ENCODE data around the gene EFCAB6. TPM values are rescaled to one million over a fixed set of nuclear protein-coding genes. Genes with fewer than 3 reads are reported as not detected.

The EFCAB6 gene, protein sequence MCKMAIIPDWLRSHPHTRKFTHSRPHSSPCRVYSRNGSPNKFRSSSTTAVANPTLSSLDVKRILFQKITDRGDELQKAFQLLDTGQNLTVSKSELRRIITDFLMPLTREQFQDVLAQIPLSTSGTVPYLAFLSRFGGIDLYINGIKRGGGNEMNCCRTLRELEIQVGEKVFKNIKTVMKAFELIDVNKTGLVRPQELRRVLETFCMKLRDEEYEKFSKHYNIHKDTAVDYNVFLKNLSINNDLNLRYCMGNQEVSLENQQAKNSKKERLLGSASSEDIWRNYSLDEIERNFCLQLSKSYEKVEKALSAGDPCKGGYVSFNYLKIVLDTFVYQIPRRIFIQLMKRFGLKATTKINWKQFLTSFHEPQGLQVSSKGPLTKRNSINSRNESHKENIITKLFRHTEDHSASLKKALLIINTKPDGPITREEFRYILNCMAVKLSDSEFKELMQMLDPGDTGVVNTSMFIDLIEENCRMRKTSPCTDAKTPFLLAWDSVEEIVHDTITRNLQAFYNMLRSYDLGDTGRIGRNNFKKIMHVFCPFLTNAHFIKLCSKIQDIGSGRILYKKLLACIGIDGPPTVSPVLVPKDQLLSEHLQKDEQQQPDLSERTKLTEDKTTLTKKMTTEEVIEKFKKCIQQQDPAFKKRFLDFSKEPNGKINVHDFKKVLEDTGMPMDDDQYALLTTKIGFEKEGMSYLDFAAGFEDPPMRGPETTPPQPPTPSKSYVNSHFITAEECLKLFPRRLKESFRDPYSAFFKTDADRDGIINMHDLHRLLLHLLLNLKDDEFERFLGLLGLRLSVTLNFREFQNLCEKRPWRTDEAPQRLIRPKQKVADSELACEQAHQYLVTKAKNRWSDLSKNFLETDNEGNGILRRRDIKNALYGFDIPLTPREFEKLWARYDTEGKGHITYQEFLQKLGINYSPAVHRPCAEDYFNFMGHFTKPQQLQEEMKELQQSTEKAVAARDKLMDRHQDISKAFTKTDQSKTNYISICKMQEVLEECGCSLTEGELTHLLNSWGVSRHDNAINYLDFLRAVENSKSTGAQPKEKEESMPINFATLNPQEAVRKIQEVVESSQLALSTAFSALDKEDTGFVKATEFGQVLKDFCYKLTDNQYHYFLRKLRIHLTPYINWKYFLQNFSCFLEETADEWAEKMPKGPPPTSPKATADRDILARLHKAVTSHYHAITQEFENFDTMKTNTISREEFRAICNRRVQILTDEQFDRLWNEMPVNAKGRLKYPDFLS (N-terminal part only)
- 1.7 TPM for total RNA-seq
- long read RNA-seq, result 0 reads

DNA sequence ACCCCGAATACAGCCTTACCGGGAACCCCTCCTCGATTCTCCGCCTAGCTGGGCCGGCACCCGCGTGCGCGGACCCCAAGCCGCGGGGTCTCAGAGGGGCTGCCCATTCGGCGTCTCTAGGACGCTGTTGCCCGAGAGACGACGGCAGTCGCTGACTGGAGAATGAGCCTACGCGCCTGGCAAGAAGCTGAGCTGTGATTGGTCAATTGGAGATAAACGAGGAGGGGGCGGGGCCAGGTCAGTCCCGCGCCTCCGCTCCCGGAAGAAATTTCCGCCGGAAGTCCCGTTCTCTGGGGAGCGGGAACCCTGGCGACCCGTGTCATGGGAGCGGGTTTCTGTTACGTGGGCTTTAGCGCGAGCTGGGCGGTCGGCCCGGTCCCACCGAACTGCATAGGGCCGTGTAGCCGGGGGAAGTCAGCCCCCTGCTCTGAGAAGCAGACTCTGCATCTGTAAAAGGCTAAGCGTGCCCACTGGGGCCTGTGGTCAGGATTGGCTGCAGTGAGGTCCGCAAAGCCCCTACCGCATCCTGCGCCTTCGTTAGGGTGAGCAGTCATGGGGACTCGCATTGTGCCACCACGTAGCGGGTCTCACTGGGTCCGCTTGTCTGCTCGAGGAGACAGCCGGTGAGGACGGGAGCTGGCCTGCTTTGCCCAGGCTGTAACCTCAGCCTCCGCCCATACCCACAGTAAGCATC is at the start of gene EFCAB6:
Gene EFCAB6, minus strand, starts transcription at position 157 of the 694 bp plus-strand sequence. CDS start 29,987 bp downstream, outside the sequence.
- ATAC-seq (ENCODE audit: poor library complexity) (peak; percentile 99), DNase-seq (peak; percentile 94)
- intact Hi-C loops (cut with DNase I), result no loop called here

DNA sequence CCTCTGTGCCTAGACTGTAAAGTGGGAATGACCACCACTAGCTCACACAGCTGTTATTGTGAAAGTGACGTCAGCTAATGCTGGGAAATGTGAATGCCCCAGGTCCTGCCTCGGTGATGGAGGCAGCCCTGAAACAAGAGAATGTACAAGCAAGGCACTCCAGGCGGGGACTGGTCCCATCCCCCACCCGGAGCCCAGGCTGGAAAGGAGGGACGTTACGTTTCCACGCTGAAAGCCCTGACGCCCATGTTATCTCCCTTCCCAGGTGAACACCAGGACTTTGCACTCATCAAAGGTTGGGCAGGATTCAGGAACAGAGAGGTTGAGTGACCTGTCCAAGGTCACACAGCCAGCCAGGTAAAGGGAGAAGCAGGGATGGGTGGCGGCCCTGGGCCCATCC is 49.4 kb upstream of the EFCAB6 start:
- no peak for DNase-seq
- intact Hi-C loops (cut with DNase I), result no loop called here
- ATAC-seq (ENCODE audit: poor library complexity), result no peak

DNA sequence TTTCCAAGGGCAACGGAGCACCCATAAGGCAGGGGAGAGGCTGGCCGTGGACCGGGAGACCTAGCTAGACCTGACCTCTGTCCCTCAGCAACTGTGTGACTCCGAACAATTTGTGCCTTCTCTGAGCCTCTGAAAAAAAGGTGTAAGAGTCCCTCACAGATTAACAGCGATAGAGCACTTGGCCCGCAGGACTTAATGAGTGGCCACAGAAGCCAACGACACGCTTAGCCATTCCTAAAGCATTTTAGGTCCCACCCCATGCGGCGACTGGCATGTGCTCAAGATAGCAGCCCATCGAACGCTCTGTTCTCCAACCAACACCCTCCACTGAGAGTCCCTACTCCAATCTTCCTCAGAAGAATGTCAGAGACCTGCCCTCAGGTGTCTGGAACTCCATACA is 48.7 kb upstream of the EFCAB6 start:
- ATAC-seq (ENCODE audit: poor library complexity) (no peak), DNase-seq (no peak)
- intact Hi-C loops (cut with DNase I), result no loop called here

DNA sequence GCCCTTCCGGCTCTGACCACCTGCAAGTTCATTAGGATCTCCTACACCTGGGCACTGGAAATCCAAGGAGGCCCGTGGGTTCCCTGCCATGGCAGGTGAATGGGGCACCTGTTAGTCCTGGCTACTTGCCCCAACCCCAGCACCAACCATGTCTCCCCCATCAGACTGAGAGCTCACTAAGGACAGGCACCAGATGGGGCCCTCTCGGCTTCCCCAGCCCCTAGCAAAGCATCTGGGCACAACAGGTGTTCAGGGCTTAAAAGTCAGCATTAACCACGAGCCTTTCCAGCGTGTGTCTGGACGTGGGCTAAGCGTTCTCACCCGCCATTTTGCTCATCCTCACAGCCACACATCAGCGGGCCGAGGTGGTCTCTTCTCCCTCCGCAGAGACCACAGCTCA is 48.0 kb upstream of the EFCAB6 start:
- intact Hi-C loops (cut with DNase I), result no loop called here
- ATAC-seq (ENCODE audit: poor library complexity), result no peak
- DNase-seq, result no peak

DNA sequence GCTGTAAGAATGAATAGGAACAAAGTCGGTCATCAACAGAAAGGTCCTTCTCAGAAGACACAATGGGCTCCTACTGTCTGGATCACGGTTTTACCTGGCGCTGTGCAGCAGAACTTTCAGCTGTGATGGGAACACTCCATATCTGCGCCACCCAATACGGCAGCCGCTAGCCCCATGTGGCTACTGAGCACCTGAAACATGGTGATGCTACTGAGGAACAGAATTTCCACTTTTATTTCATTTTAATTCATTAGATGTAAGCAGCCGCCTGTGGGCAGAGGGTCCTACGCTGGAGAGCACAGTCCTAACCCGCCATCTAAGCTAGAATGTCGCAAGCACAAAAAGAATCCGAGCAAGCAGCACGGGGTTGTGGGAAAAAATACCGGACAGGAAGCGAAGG is 47.5 kb upstream of the EFCAB6 start:
- no peak for ATAC-seq (ENCODE audit: poor library complexity)
- DNase-seq, result no peak
- intact Hi-C loops (cut with DNase I), result no loop called here

DNA sequence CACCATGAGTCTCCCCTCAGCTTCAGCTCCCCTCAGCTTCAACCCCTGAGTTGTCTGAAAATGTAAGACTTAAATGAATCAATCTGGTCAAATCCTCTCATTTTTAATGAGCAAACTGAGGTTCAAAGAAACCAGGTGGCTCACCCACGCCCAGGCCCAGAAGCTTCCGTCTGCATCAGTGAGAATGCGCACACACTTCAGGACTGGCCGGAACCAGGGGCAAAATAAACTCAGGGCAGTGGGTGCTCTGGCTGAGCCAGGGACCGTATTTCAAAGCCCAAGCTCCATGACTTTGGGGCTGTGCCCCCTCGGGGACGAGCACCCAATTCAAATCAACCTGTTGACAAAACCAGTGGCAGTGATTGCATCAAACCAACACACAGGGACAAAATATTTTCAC is 47.1 kb upstream of the EFCAB6 start:
- intact Hi-C loops (cut with DNase I), result no loop called here
- ATAC-seq (ENCODE audit: poor library complexity) (no peak), DNase-seq (no peak)

DNA sequence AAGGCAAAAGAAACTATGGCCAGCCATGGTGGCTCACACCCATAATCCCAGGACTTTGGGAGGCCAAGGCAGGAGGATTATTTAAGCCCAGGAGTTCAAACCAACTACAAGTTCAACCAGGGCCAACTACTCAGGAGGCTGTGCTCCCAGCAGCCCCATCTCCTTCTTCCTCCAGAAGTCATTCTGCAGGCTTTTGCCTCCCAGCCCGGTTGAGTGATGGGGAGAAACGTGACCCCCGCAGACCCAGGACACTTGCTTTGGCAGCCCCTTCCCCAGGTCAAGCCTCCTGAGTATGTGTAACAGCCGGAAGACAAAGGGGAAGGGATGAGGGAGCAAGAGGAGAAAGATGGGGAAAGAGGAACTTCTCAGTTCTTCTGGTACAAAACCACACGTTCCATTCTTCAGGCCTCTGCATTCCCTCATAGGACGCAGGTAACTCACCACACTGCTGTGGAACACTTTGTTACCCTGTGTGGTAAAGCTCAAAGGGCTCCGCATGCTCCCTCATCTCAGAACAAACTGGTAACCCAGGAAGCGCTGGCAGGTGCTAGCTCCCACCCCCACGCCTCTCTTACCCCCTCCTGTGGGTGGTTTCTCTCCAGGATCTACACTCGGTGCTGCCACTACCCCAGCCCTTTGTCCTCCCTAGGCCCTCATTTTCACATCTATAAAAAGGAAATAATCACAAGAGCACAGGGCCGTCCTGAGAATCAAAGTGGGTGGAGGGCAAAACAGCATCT is 46.2 kb upstream of the EFCAB6 start:
- ATAC-seq (ENCODE audit: poor library complexity), result no peak
- DNase-seq, result no peak
- intact Hi-C loops (cut with DNase I), result no loop called here

DNA sequence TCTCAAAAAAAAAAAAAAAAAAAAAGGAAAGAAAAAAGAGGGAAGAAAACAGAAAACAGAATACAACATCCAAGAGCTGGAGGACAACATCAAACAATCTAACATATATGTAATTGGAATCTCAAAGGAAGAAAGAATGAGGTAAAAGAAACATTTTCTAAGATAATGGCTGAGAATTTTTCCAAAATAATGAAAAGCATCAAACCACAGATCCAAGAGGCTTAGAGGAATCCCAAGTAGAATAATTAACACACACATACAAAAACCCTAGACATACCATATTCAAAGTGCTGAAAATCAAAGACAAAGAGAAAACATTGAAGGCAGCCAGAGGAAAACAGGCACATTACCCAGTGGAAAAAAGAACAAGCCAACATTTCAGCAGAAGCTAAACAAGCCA is 45.3 kb upstream of the EFCAB6 start:
- DNase-seq, result no peak
- no peak for ATAC-seq (ENCODE audit: poor library complexity)
- intact Hi-C loops (cut with DNase I), result no loop called here

DNA sequence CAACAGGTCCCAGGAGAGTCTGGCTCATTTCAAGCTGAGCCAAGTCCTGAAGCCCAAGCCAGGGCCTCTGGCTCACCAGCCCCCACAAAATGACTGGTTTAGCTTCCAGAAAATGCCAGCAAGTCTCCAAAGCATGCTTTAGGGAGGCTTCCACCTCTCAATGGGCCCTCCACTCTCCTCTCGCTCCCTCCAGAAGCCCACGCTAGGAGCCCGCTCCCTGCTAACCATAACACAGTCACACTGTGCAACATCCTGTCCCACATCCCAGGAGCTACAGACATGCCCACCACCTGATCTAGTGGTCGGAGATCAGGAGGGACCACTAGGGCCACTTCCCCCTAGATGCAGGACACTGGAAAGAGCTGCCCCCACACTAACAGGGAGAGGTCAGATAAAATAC is 43.3 kb upstream of the EFCAB6 start:
- ATAC-seq (ENCODE audit: poor library complexity) (no peak), DNase-seq (no peak)
- intact Hi-C loops (cut with DNase I), result no loop called here

DNA sequence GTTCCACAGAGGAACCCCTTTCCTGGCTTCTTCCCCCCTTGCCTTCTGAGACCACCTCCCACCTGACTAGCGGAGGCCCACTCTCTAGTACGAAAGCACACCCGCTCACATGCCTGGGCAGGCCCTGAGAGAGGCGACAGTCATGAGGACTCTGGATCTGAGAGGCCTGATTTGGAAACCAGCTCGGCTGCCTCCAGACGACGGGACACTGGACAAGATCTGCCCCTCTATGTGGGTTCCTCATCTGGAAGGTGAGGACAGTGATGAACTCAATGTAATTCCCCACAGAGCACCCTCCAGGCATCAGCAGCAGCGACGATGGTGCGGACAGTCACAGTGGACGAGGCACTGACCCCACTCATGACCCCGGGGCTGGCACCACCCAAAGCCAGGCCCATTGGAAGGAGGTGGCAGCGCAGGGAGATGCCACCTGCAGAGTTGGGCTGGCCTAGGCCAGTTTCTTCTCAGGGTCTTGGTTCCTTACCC is 42.7 kb upstream of the EFCAB6 start:
- intact Hi-C loops (cut with DNase I), result no loop called here
- ATAC-seq (ENCODE audit: poor library complexity) (no peak), DNase-seq (no peak)

DNA sequence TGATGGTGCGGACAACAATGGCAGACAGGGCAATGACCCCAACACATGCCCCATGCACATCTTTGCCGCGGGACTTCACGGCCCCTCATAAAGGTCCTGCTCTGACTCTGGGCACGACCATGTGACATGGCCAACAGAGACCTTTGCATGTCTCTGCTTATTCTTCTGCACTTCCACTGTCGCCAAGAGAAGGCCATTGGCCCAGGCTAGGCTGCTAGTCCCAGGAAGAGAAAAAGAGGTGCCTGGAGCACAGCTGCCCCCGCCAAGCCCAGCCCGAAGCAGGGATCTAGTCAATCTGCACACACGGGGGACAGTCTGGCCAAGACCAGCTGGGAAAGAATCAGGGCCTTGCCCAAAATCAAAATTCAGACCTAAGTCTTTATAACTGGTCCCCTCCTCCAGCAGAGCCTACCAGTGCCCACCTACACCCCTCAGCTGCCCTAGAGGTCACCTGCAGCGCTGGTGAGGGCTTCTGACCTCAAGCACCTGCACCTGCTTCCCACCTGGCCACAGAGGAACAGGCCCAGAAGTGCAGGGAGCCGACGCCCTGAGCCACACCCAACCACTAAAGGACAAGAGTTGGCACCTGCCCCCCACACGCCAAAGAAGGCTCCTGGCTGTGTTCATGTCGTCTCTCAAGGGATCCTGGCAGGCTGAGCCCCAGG is 42.1 kb upstream of the EFCAB6 start:
- intact Hi-C loops (cut with DNase I), result no loop called here
- ATAC-seq (ENCODE audit: poor library complexity) (no peak), DNase-seq (no peak)

DNA sequence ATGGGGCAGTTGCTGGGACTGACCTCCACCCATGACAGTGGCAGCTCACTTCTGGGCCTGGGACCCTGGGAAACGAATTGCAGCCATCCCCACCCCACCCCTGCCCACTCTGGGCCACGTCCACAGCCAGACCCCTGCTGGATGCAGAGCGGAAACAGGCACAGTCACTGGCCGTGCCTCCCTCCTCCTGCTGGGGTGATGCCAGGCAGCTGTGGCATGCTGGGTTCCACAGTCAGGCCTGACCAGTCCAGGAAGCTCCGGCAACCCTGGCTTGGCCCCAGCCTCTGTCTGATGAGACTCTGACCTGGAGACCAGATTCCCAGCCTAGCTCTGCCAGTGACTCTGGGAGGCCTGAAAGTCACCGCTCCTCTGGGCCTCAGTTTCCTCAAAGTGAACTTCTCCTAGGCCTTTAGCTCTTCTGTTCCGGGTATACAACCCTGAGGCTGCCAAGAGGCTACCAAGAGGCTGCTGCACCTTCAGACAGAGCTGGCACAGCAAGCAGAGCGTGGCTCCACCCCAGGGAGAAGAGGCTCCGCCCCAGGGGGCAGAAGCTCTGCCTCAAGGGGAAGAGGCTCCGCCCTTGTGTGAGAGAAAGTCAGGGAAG is 41.3 kb upstream of the EFCAB6 start:
- intact Hi-C loops (cut with DNase I), result no loop called here
- no peak for DNase-seq
- no peak for ATAC-seq (ENCODE audit: poor library complexity)

DNA sequence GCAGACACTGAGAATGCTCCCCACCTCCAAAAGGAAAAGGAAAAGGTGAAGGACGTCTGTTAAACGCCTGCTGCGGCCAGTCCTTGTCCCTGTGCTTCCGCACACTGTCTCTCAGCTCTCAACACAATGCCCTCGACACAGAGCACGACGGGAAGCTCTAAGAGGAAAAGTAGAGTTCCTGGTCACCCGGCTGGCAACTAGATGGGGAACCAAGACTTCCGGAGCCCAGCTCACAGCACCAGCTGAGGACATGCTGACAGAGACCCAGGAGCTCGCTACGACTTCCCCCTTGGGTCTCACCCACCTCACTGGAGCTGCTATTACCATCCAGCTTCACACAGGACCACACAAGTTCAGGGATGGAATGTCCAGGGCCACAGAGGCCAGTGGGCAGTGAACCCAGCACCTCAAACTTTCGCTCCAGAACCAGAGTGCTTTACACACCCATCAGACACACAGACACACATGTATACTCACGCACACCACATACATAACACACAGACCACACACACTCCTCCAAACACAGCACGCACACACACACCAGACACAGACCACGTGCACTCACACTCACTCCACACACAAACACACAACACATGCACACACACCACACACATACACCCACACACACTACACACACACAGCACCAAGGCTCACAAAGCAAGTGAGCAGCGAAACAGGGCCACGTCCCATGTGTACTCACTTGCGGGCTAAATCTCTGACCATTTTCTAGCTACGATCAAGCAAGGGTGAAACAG is 40.6 kb upstream of the EFCAB6 start:
- DNase-seq (no peak), ATAC-seq (ENCODE audit: poor library complexity) (no peak)
- intact Hi-C loops (cut with DNase I), result no loop called here

DNA sequence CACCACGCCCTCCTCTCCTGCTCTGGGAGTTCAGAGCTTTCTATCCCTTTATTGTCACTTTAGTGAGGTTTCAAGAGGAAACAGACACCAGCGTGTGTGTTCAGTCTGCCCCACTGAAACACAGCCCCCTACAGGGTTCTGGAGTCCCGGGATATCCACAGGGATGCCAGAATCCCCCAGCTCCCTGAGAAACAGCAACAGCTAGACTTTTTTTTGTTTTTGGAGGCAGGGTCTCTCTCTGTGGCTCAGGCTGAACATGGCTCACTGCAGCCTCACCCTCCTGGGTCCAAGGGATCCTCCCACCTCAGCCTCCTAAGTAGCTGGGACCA is 39.8 kb upstream of the EFCAB6 start:
- no peak for DNase-seq
- intact Hi-C loops (cut with DNase I), result no loop called here

DNA sequence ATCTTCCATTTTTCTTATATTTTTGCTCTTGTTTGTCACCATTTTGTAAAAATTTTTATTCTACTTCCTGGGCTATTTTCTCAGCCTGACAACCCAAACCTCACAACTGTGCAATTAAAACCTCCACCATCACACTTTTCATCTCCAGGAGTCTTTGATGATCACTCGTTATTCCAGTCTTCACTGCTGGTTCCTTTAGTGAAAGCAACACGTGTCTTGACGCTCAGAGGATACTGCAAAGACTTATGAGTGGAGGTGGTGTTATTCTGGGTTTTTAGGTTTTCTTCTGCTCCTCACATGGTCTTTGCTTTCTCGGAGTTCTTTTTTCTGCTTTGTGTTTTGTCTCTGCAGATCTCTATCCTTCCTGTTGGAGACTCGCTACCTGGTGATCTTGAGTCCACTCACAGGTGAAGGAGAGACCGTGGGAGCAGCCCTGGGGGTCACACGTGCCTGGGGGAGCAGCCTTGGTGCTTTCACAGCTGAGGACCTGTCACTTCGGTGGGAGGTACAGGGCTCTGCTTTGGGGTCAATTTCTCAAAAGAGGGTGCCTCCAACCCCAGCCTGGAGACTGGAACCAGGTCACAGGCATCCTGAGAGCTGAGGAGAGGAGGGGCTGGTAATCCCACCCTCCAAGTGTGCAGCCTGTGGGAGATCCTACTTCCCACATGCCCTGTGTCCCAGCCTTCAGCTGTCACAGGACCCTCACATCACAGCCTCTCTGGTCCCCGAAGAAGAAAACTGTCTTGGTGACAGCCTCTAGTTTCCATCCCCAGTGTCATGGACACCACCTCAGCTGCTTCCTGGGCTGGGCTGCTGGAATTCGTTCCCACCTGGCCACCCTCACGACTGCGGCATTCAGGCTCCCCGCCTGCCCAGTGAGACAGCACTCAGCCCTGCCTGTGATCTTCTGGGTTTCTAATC is 39.2 kb upstream of the EFCAB6 start:
- intact Hi-C loops (cut with DNase I), result no loop called here
- DNase-seq, result no peak
- ATAC-seq (ENCODE audit: poor library complexity), result no peak

More for the DNA sequence above, 39.8 kb upstream of the EFCAB6 start:
- ATAC-seq (ENCODE audit: poor library complexity), result no peak
